NB4 (cell line): Measurements from ENCODE around the gene SOHLH1.

Experiments used
- DNase-seq: peaks from one replicate; pipeline ENCODE4 v3.0.0; 2010; ENCODE audit warnings: low read depth
- H3K4me3 ChIP-seq: one replicate; pipeline ENCODE4 v1.5.1; 2011; ENCODE audit warnings: mild to moderate bottlenecking, low read depth, low read length, moderate library complexity
- CTCF ChIP-seq: IDR thresholded peaks from one replicate; pipeline ENCODE4 v1.5.1; 2012; ENCODE audit warnings: low read depth, low read length
- MAX ChIP-seq: IDR thresholded peaks from 2 replicates; pipeline ENCODE4 v1.6.1; 2011; ENCODE audit warnings: low read depth, low read length
- MYC ChIP-seq: IDR thresholded peaks from 2 replicates; pipeline ENCODE4 v1.6.1; 2011; ENCODE audit warnings: low read depth, low read length
- POLR2A ChIP-seq: IDR thresholded peaks from 2 replicates; pipeline ENCODE4 v1.6.1; 2011; ENCODE audit warnings: mild to moderate bottlenecking; ENCODE audit not compliant: insufficient read length; ENCODE audit errors: extremely low read depth

The SOHLH1 gene

GRCh38 chr9:135661816-135662560, 37.3 kb downstream of the SOHLH1 start:
- DNase-seq, result no peak
- TF ChIP-seq MAX, result no peak
- TF ChIP-seq CTCF, result no peak
- no peak for TF ChIP-seq POLR2A
- TF ChIP-seq MYC, result no peak
- H3K4me3 ChIP-seq, result no peak overlapping the region

GRCh38 chr9:135660407-135660806, 38.9 kb downstream of the SOHLH1 start:
- TF ChIP-seq CTCF, result no peak
- no peak for TF ChIP-seq MYC
- no peak for TF ChIP-seq MAX
- TF ChIP-seq POLR2A, result no peak

GRCh38 chr9:135659252-135659651, 40.0 kb downstream of the SOHLH1 start:
- no peak for DNase-seq
- no peak for TF ChIP-seq MAX
- TF ChIP-seq CTCF, result no peak
- H3K4me3 ChIP-seq, result no peak overlapping the region

More at GRCh38 chr9:135660407-135660806, 38.9 kb downstream of the SOHLH1 start:
- DNase-seq, result no peak
- no peak overlapping the region for H3K4me3 ChIP-seq

- DNase-seq, result no peak
- TF ChIP-seq MYC, result no peak
- TF ChIP-seq MAX, result no peak
- TF ChIP-seq CTCF, result no peak
- no peak overlapping the region for H3K4me3 ChIP-seq
Measured at GRCh38 chr9:135657416-135657815, 41.9 kb downstream of the SOHLH1 start.

- no peak for TF ChIP-seq CTCF
- no peak for TF ChIP-seq MAX
- no peak for TF ChIP-seq MYC
- no peak for TF ChIP-seq POLR2A
- H3K4me3 ChIP-seq, result no peak overlapping the region
- no peak for DNase-seq
Measured at GRCh38 chr9:135655317-135655716, 44.0 kb downstream of the SOHLH1 start.
